Measurements from ENCODE around the gene PPP1R9B.

Gene PPP1R9B

DNA sequence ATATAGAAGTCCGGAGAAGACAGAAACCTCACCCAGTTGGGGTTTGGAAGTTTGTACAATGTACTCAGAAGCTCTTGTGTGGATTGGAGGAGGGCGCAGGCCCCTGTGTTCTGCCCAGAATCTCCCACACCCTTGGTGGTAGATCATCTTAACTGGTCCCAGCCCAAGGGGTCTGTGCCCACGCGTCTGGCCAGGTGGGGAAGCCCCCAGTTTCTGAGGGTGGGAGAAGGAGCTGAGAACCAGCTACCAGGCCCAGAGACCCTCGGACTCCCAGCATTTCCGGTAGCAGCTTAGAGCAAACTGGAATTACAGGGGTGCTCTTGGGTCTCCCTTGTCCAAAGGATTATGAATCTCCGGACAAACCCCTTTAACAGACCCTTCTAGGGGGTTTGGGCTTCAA is 2.3 kb upstream of the PPP1R9B start:
- Histone ChIP-seq H3K79me2 (ENCODE audit: control insufficient read depth, low read length) (peaks cover 35% of the 10 kb centered on the region), H3F3A (ENCODE audit: control insufficient read depth, insufficient read depth) (peaks cover 12% of the 10 kb centered on the region), H3K4me2 (ENCODE audit: low read length) (peak overlapping the region; percentile 99), H3K27me3 (ENCODE audit: control insufficient read depth, low read length) (no peaks in the 10 kb centered on the region), H3K27ac (ENCODE audit: low read depth, low read length) (no peak overlapping the region), H3K4me3 (ENCODE audit: low read length) (peak overlapping the region; percentile 90), H3K36me3 (ENCODE audit: control insufficient read depth, low read length) (peaks cover 16% of the 10 kb centered on the region), H3K9me3 (ENCODE audit: control insufficient read depth, insufficient read depth, low read length) (no peaks in the 10 kb centered on the region), H4K20me1 (ENCODE audit: control insufficient read depth, insufficient read depth, low read depth, low read length) (no peaks in the 10 kb centered on the region), H3K9me2 (replicated peaks; ENCODE audit: control insufficient read depth, low read length) (no peaks in the 10 kb centered on the region), H3K4me1 (ENCODE audit: control insufficient read depth, low read length) (peaks cover 39% of the 10 kb centered on the region)
- no peak for TF ChIP-seq EZH2phosphoT487 (IDR thresholded peaks at IDR 0.05; ENCODE audit: borderline replicate concordance, low read length)
- TF ChIP-seq, protein P1, sequence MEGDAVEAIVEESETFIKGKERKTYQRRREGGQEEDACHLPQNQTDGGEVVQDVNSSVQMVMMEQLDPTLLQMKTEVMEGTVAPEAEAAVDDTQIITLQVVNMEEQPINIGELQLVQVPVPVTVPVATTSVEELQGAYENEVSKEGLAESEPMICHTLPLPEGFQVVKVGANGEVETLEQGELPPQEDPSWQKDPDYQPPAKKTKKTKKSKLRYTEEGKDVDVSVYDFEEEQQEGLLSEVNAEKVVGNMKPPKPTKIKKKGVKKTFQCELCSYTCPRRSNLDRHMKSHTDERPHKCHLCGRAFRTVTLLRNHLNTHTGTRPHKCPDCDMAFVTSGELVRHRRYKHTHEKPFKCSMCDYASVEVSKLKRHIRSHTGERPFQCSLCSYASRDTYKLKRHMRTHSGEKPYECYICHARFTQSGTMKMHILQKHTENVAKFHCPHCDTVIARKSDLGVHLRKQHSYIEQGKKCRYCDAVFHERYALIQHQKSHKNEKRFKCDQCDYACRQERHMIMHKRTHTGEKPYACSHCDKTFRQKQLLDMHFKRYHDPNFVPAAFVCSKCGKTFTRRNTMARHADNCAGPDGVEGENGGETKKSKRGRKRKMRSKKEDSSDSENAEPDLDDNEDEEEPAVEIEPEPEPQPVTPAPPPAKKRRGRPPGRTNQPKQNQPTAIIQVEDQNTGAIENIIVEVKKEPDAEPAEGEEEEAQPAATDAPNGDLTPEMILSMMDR (IDR thresholded peaks at IDR 0.05; ENCODE audit: low read depth, low read length, poor library complexity, severe bottlenecking): no peak

DNA sequence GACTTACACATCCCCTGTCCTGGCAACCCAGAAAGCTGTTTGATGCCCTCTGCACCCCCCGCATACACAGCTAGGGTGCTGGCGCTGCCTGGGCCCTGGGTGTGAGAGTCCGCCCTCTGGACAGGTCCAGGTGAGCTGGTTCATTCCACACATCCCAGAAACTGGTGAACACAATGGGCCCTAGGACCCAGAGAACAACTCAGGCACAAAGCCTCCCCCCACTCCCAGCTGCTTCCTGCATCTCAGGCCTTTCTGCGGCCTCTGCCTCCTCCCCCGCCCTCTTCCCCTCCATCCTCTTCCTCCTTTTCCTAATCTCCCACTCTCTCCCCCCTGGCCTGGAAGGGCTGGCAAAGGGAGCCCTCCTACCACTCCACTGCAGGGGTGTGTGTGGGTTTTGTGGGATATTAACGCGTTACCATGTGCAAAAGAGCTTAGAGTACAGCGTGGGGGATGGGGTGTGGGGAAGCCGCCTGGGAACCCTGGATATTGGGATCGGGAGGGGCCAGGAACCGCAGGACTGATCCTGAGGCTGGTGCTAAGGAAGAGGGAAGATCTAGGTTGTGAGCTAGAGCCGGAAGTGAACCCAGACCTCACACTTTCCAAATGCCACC is 1.6 kb upstream of the PPP1R9B start:
- H3K4me2 ChIP-seq (ENCODE audit: low read length): peak overlapping the region; percentile 99
- H3K36me3 ChIP-seq (ENCODE audit: control insufficient read depth, low read length): peaks cover 23% of the 10 kb centered on the region
- H3K27ac ChIP-seq (ENCODE audit: low read depth, low read length): peak overlapping the region; percentile 96
- H4K20me1 ChIP-seq (ENCODE audit: control insufficient read depth, insufficient read depth, low read depth, low read length): no peaks in the 10 kb centered on the region
- TF ChIP-seq, protein P1 (IDR thresholded peaks at IDR 0.05; ENCODE audit: low read depth, low read length, poor library complexity, severe bottlenecking): no peak
- TF ChIP-seq EZH2phosphoT487 (IDR thresholded peaks at IDR 0.05; ENCODE audit: borderline replicate concordance, low read length): no peak
- H3F3A ChIP-seq (ENCODE audit: control insufficient read depth, insufficient read depth): peaks cover 12% of the 10 kb centered on the region
- no peaks in the 10 kb centered on the region for H3K9me2 ChIP-seq (replicated peaks; ENCODE audit: control insufficient read depth, low read length)
- H3K79me2 ChIP-seq (ENCODE audit: control insufficient read depth, low read length): peaks cover 41% of the 10 kb centered on the region
- H3K9me3 ChIP-seq (ENCODE audit: control insufficient read depth, insufficient read depth, low read length): no peaks in the 10 kb centered on the region
- peak overlapping the region; percentile 90 for H3K4me3 ChIP-seq (ENCODE audit: low read length)
- H3K4me1 ChIP-seq (ENCODE audit: control insufficient read depth, low read length): peaks cover 45% of the 10 kb centered on the region
- no peaks in the 10 kb centered on the region for H3K27me3 ChIP-seq (ENCODE audit: control insufficient read depth, low read length)

- H3K4me3 ChIP-seq (ENCODE audit: low read length): peak overlapping the region; percentile 90
- peaks cover 52% of the 10 kb centered on the region for H3K4me1 ChIP-seq (ENCODE audit: control insufficient read depth, low read length)
- 0 out of 2 replicates have a peak, but pooled peaks cover 3% of the 10 kb centered on the region for H4K20me1 ChIP-seq (ENCODE audit: control insufficient read depth, insufficient read depth, low read depth, low read length)
- H3K4me2 ChIP-seq (ENCODE audit: low read length): peak overlapping the region; percentile 99
- no peaks in the 10 kb centered on the region for H3K9me2 ChIP-seq (replicated peaks; ENCODE audit: control insufficient read depth, low read length)
- TF ChIP-seq, protein P1 (IDR thresholded peaks at IDR 0.05; ENCODE audit: low read depth, low read length, poor library complexity, severe bottlenecking): peak; percentile 26
- no peak for TF ChIP-seq EZH2phosphoT487 (IDR thresholded peaks at IDR 0.05; ENCODE audit: borderline replicate concordance, low read length)
- peaks cover 12% of the 10 kb centered on the region for H3F3A ChIP-seq (ENCODE audit: control insufficient read depth, insufficient read depth)
- peak overlapping the region; percentile 96 for H3K27ac ChIP-seq (ENCODE audit: low read depth, low read length)
- H3K9me3 ChIP-seq (ENCODE audit: control insufficient read depth, insufficient read depth, low read length): no peaks in the 10 kb centered on the region
- H3K79me2 ChIP-seq (ENCODE audit: control insufficient read depth, low read length): peaks cover 49% of the 10 kb centered on the region
- H3K36me3 ChIP-seq (ENCODE audit: control insufficient read depth, low read length): peaks cover 31% of the 10 kb centered on the region
- no peaks in the 10 kb centered on the region for H3K27me3 ChIP-seq (ENCODE audit: control insufficient read depth, low read length)
Measured at GRCh38 chr17:50151041-50151936, 812 bp upstream of the PPP1R9B start.
